A549 (cell line): Measurements from ENCODE around the gene LRRC37A3. TPM values are rescaled to one million over a fixed set of nuclear protein-coding genes. Genes with fewer than 3 reads are reported as not detected.
"Not testable (repeated sequence)": the region's sequence is repeated elsewhere in the genome, so short reads cannot be mapped to it uniquely, and the experiment has no call there.

Source experiments
- ATAC-seq, 2 experiments: fragments of 200-7000 bp in 1 of 2; fragments of >200 bp in 1 of 2; cut with Nextera tagmentation in 1 of 2; cut with Tn5 transposase in 1 of 2; 3 replicates each; pipeline versions ENCODE4 v1.8.0 to v1.9.1; 2018 to 2020; ENCODE audit warnings: mild to moderate bottlenecking in 1 of 2, moderate library complexity in 1 of 2
- CTCF ChIA-PET: fragments of 300-600 bp; sonication (Branson Sonifier 250); formaldehyde crosslinking; extraction: SDS; loops from one replicate; lab custom pipeline; 2021; ENCODE audit warnings: antibody characterized with exemption, inconsistent platforms; lab: Yijun Ruan, JAX
- POLR2A ChIA-PET: fragments of 350-600 bp; formaldehyde crosslinking; extraction: SDS; loops from one replicate; lab custom pipeline; 2021; ENCODE audit warnings: antibody characterized with exemption, inconsistent platforms; lab: Yijun Ruan, JAX
- DNase-seq, 2 experiments: peaks; one replicate each; pipeline versions ENCODE4 v3.0.0 to v3.0.0-alpha.2; 2011 to 2016; ENCODE audit warnings: low read depth in 1 of 2, low spot score in 1 of 2
- FAIRE-seq: peaks from 2 replicates; lab custom pipeline; 2011; peaks lifted over from hg19 to GRCh38; lab: Jason Lieb, UNC
- H3K27ac ChIP-seq, 2 experiments: fragments of >200 bp; sonication (Bioruptor Twin); formaldehyde crosslinking; 3 replicates each; pipeline ENCODE4 v1.5.1; 2016 to 2017
- H3K4me1 ChIP-seq: fragments of >200 bp; sonication (Bioruptor Twin); formaldehyde crosslinking; 3 replicates; pipeline ENCODE4 v1.6.1; 2016
- H3K4me2 ChIP-seq: fragments of >200 bp; sonication (Bioruptor Twin); formaldehyde crosslinking; 3 replicates; pipeline ENCODE4 v1.6.1; 2016
- H3K4me3 ChIP-seq: fragments of >200 bp; sonication (Bioruptor Twin); formaldehyde crosslinking; 3 replicates; pipeline ENCODE4 v1.5.1; 2016
- H3K9me3 ChIP-seq: fragments of >200 bp; sonication (Bioruptor Twin); formaldehyde crosslinking; 3 replicates; pipeline ENCODE4 v1.6.1; 2016
- FOSL2 ChIP-seq, 2 experiments: fragments of 450-650 bp in 1 of 2; fragments of >200 bp in 1 of 2; sonication (Bioruptor Twin) in 1 of 2; formaldehyde crosslinking; IDR thresholded peaks; 2 replicates each; pipeline versions ENCODE4 v1.5.0 to v1.6.1; 2016 to 2020; ENCODE audit warnings: mild to moderate bottlenecking in 1 of 2, moderate library complexity in 1 of 2
- JUNB ChIP-seq: fragments of >200 bp; sonication (Bioruptor Twin); formaldehyde crosslinking; IDR thresholded peaks from 2 replicates; pipeline ENCODE4 v1.6.1; 2016
- MAX ChIP-seq: IDR thresholded peaks from 2 replicates; pipeline ENCODE4 v1.6.1; 2012
- WGBS: methylation state at CpG from one replicate; pipeline ENCODE4 v1.1.6; 2017; ENCODE audit errors: missing lambda C conversion rate; 5-methylcytosine and 5-hydroxymethylcytosine counted together
- polyA plus RNA-seq, 4 experiments: library from polyadenylated mRNA; depleted of rRNA in 3 of 4; stranded (reverse); fragments of >200 nt; fragmentation: RNase III in 1 of 4; extraction: RNeasy Plus Mini Kit Qiagen cat#74134 plus additional on column Dnase treatment in 1 of 4; gene quantifications; 2 replicates in 3 of 4; 3 replicates in 1 of 4; pipeline ENCODE4 v1.2.3, GENCODE V29; 2011 to 2017
- small RNA-seq, 6 experiments: library from RNA; depleted of rRNA; stranded (forward); fragments of <200 nt; gene quantifications; one replicate each; pipeline ENCODE3, GENCODE V24; 2012

Gene LRRC37A3
- polyA plus RNA-seq, 2 of the 4 experiments (the other 2 are of a cell fraction), result 2.7 to 4.9 TPM

- POLR2A ChIA-PET; H3K9me3 ChIP-seq; CTCF ChIA-PET; H3K4me3 ChIP-seq; TF ChIP-seq FOSL2 (IDR thresholded peaks at IDR 0.05): not testable (repeated sequence)
- H3K4me2 ChIP-seq, result peak overlapping the region; percentile 76
- peak; percentile 99 for FAIRE-seq
- DNase-seq, result peak; percentile 66 to 90
- peak; percentile 87 to 94 for ATAC-seq
- H3K4me1 ChIP-seq, result peaks cover 17% of the 10 kb centered on the region
- WGBS, result 41% methylated on average over 9 of the region's 9 CpGs
- peak; percentile 85 for TF ChIP-seq FOSL2 (CRISPR knock-in tag; IDR thresholded peaks at IDR 0.05)
- peak; percentile 25; the same call in 1 of the 2 replicates for TF ChIP-seq MAX
- 0 out of 2 replicates have a peak, but pooled peaks have one; percentile 21 for TF ChIP-seq JUNB
- H3K27ac ChIP-seq, result peak overlapping the region; percentile 53 to 71; a peak in 4 of 6 replicates
Observed at GRCh38 chr17:64808178-64808977, 110.9 kb downstream of the LRRC37A3 start.

Small RNA genes within 50 kb of the gene (small RNA-seq; reads per million reads assigned to genes)
- gene AC037487.3, result 0 reads per million in 6 experiments
- gene AC103810.6, result 0 reads per million in 6 experiments
- gene AC103810.7, result 0 reads per million in 6 experiments
- 0 reads per million in 6 experiments for gene RDM1P4
- gene RN7SL404P, result 0 reads per million in 6 experiments
- gene RNU7-115P, result 0 reads per million in 6 experiments

Other genes starting within 250 kb of the LRRC37A3 start
- gene GNA13, start 137.3 kb upstream of the LRRC37A3 start, polyA plus RNA-seq (2011; rRNA removed), result 79.7 and 95.8 TPM in 2 replicates
- gene GNA13, start 137.3 kb upstream of the LRRC37A3 start, polyA plus RNA-seq (2017; fragmentation: RNase III; extraction: RNeasy Plus Mini Kit Qiagen cat#74134 plus additional on column Dnase treatment), result 32.5 to 34.4 TPM (median 33.1 TPM) in 3 replicates
- gene RGS9, start 217.9 kb upstream of the LRRC37A3 start, polyA plus RNA-seq (2011; rRNA removed), result 11.2 and 14.3 TPM in 2 replicates
- gene RGS9, start 217.9 kb upstream of the LRRC37A3 start, polyA plus RNA-seq (2017; fragmentation: RNase III; extraction: RNeasy Plus Mini Kit Qiagen cat#74134 plus additional on column Dnase treatment), result 6.9 to 8.2 TPM (median 7.0 TPM) in 3 replicates